WTC11 (cell line): ENCODE measurements around the gene PHF10. TPM values are rescaled to one million over a fixed set of nuclear protein-coding genes. Genes with fewer than 3 reads are reported as not detected.

Experiments used
- ATAC-seq: fragments of 200-7000 bp; cut with Tn5 transposase; 2 replicates; pipeline ENCODE4 v1.10.0; 2021; ENCODE audit warnings: mild to moderate bottlenecking, moderate library complexity
- CTCF ChIA-PET: fragments of 300-600 bp; sonication (Branson Sonifier 250); formaldehyde crosslinking; loops from one replicate; lab custom pipeline; 2021; ENCODE audit warnings: antibody characterized with exemption; lab: Charles Lee
- POLR2A ChIA-PET: fragments of 350-600 bp; sonication (Branson Sonifier 250); formaldehyde crosslinking; loops from one replicate; lab custom pipeline; 2021; ENCODE audit warnings: antibody characterized with exemption; lab: Charles Lee
- DNase-seq: peaks from one replicate; pipeline ENCODE4 v3.0.0; 2021; ENCODE audit warnings: low spot score
- H3K27ac Mint-ChIP-seq: 2 replicates; pipeline ENCODE4 v1.8.0; 2021; ENCODE audit warnings: mixed read lengths
- H3K27me3 Mint-ChIP-seq: 2 replicates; pipeline ENCODE4 v1.8.0; 2021; ENCODE audit warnings: low read depth, mild to moderate bottlenecking, moderate library complexity, mixed read lengths
- H3K36me3 Mint-ChIP-seq: 2 replicates; pipeline ENCODE4 v1.8.0; 2021; ENCODE audit warnings: mixed read lengths
- H3K4me1 Mint-ChIP-seq: 2 replicates; pipeline ENCODE4 v1.8.0; 2022; ENCODE audit warnings: mixed read lengths
- H3K4me3 Mint-ChIP-seq: 2 replicates; pipeline ENCODE4 v1.8.0; 2021; ENCODE audit warnings: mild to moderate bottlenecking, moderate library complexity, mixed read lengths
- H3K9me3 Mint-ChIP-seq: 2 replicates; pipeline ENCODE4 v1.8.0; 2021; ENCODE audit warnings: mixed read lengths
- CBFB ChIP-seq: sonication (generic); formaldehyde crosslinking; IDR thresholded peaks from 2 replicates; pipeline ENCODE4 v1.8.1; 2022; ENCODE audit warnings: mild to moderate bottlenecking, low read depth, missing genetic modification reagents
- CREB1 ChIP-seq: sonication (generic); formaldehyde crosslinking; IDR thresholded peaks from 2 replicates; pipeline ENCODE4 v1.8.0; 2023; ENCODE audit warnings: mild to moderate bottlenecking, missing genetic modification reagents
- FOXJ3 ChIP-seq: sonication (generic); formaldehyde crosslinking; IDR thresholded peaks from 2 replicates; pipeline ENCODE4 v1.9.0; 2021; ENCODE audit warnings: missing genetic modification reagents, mild to moderate bottlenecking, borderline replicate concordance
- FOXP1 ChIP-seq: sonication (generic); formaldehyde crosslinking; IDR thresholded peaks from 2 replicates; pipeline ENCODE4 v1.8.0; 2022; ENCODE audit warnings: missing genetic modification reagents, mild to moderate bottlenecking, moderate library complexity, borderline replicate concordance
- HMGA2 ChIP-seq: fragments of 250-450 bp; sonication (Bioruptor Pico); IDR thresholded peaks from 2 replicates; pipeline ENCODE4 v1.4.0; 2021; ENCODE audit warnings: mild to moderate bottlenecking, moderate library complexity
- IRF2 ChIP-seq: sonication (generic); formaldehyde crosslinking; IDR thresholded peaks from 2 replicates; pipeline ENCODE4 v1.8.0; 2022; ENCODE audit warnings: low read depth, missing genetic modification reagents, borderline replicate concordance
- JAZF1 ChIP-seq: fragments of 250-450 bp; sonication (Bioruptor Pico); IDR thresholded peaks from 2 replicates; pipeline ENCODE4 v1.9.0; 2021; ENCODE audit warnings: moderate library complexity, mild to moderate bottlenecking, inconsistent platforms
- MYBL2 ChIP-seq: sonication (generic); formaldehyde crosslinking; IDR thresholded peaks from 2 replicates; pipeline ENCODE4 v1.8.1; 2023; ENCODE audit warnings: mild to moderate bottlenecking, moderate library complexity, missing genetic modification reagents
- NFE2L1 ChIP-seq: sonication (generic); formaldehyde crosslinking; IDR thresholded peaks from 2 replicates; pipeline ENCODE4 v1.8.1; 2023; ENCODE audit warnings: missing genetic modification reagents
- RORB ChIP-seq: fragments of 250-450 bp; sonication (Bioruptor Pico); IDR thresholded peaks from 2 replicates; pipeline ENCODE4 v1.9.0; 2021; ENCODE audit warnings: mild to moderate bottlenecking
- total RNA-seq: library from RNA; stranded (reverse); gene quantifications from 3 replicates; pipeline ENCODE4 v1.2.3, GENCODE V29; 2021
- TF ChIP-seq, protein P1 (sequence below): sonication (generic); formaldehyde crosslinking; IDR thresholded peaks from 2 replicates; pipeline ENCODE4 v1.8.0; 2023; ENCODE audit warnings: mild to moderate bottlenecking, missing genetic modification reagents
- TF ChIP-seq, protein P2 (sequence below): sonication (generic); formaldehyde crosslinking; IDR thresholded peaks from 2 replicates; pipeline ENCODE4 v1.8.1; 2023; ENCODE audit warnings: mild to moderate bottlenecking, moderate library complexity, missing genetic modification reagents
- TF ChIP-seq, protein P3 (sequence below): sonication (generic); formaldehyde crosslinking; IDR thresholded peaks from 2 replicates; pipeline ENCODE4 v1.8.1; 2023; ENCODE audit warnings: mild to moderate bottlenecking, missing genetic modification reagents, moderate library complexity
- TF ChIP-seq, protein P4 (sequence below): sonication (generic); formaldehyde crosslinking; IDR thresholded peaks from 2 replicates; pipeline ENCODE4 v1.8.1; 2022; ENCODE audit warnings: low read depth, mild to moderate bottlenecking, moderate library complexity, missing genetic modification reagents, borderline replicate concordance
- TF ChIP-seq, protein P5 (sequence below): sonication (generic); formaldehyde crosslinking; conservative IDR thresholded peaks from 2 replicates; pipeline ENCODE4 v1.8.1; 2022; ENCODE audit warnings: mild to moderate bottlenecking, missing genetic modification reagents
- TF ChIP-seq, protein P6 (sequence below): sonication (generic); formaldehyde crosslinking; IDR thresholded peaks from 2 replicates; pipeline ENCODE4 v1.8.1; 2023; ENCODE audit warnings: mild to moderate bottlenecking, missing genetic modification reagents
- TF ChIP-seq, protein P7 (sequence below): fragments of 250-450 bp; sonication (Bioruptor Pico); conservative IDR thresholded peaks from 2 replicates; pipeline ENCODE4 v1.9.0; 2021; ENCODE audit warnings: mild to moderate bottlenecking
- TF ChIP-seq, protein P8 (sequence below): sonication (generic); formaldehyde crosslinking; IDR thresholded peaks from 2 replicates; pipeline ENCODE4 v1.8.0; 2023; ENCODE audit warnings: missing genetic modification reagents

The PHF10 gene
- total RNA-seq, 1 experiment from 2014 or later, result 39.3 TPM

DNA sequence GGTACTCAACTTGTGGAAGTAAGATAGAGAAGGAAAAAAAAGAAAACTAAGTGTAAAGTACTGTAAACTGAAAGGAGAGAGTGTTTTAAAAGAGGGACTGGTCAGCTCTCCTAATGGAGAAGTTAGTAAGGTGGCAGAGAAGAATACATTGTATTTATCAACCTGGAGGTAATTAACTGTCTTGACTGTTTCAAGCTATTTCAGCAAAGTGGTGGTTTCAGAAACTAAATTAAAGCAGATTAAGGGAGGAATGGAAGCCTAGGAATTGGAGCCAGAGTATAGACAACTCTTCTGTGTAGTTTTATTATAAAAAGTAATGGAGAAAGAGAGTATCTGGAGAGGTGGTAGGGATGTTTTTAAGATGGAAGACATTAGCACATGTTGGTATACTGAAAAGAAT, 2.7 kb upstream of the PHF10 start:
- no peaks in the 10 kb centered on the region for H3K9me3 Mint-ChIP-seq
- no peak overlapping the region for H3K4me3 Mint-ChIP-seq
- ChIA-PET POLR2A (no interaction called here), CTCF (no interaction called here)
- H3K27ac Mint-ChIP-seq, result no peak overlapping the region
- TF ChIP-seq RORB (CRISPR knock-in tag) (no peak), HMGA2 (CRISPR knock-in tag) (no peak), FOXJ3 (CRISPR knock-in tag) (no peak), FOXP1 (no peak), CREB1 (CRISPR knock-in tag) (no peak), CBFB (CRISPR knock-in tag) (no peak), MYBL2 (CRISPR knock-in tag) (no peak), JAZF1 (no peak), NFE2L1 (CRISPR knock-in tag) (no peak), IRF2 (CRISPR knock-in tag) (no peak)
- TF ChIP-seq, protein P1, sequence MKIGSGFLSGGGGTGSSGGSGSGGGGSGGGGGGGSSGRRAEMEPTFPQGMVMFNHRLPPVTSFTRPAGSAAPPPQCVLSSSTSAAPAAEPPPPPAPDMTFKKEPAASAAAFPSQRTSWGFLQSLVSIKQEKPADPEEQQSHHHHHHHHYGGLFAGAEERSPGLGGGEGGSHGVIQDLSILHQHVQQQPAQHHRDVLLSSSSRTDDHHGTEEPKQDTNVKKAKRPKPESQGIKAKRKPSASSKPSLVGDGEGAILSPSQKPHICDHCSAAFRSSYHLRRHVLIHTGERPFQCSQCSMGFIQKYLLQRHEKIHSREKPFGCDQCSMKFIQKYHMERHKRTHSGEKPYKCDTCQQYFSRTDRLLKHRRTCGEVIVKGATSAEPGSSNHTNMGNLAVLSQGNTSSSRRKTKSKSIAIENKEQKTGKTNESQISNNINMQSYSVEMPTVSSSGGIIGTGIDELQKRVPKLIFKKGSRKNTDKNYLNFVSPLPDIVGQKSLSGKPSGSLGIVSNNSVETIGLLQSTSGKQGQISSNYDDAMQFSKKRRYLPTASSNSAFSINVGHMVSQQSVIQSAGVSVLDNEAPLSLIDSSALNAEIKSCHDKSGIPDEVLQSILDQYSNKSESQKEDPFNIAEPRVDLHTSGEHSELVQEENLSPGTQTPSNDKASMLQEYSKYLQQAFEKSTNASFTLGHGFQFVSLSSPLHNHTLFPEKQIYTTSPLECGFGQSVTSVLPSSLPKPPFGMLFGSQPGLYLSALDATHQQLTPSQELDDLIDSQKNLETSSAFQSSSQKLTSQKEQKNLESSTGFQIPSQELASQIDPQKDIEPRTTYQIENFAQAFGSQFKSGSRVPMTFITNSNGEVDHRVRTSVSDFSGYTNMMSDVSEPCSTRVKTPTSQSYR (CRISPR knock-in tag), result no peak
- TF ChIP-seq, protein P2, sequence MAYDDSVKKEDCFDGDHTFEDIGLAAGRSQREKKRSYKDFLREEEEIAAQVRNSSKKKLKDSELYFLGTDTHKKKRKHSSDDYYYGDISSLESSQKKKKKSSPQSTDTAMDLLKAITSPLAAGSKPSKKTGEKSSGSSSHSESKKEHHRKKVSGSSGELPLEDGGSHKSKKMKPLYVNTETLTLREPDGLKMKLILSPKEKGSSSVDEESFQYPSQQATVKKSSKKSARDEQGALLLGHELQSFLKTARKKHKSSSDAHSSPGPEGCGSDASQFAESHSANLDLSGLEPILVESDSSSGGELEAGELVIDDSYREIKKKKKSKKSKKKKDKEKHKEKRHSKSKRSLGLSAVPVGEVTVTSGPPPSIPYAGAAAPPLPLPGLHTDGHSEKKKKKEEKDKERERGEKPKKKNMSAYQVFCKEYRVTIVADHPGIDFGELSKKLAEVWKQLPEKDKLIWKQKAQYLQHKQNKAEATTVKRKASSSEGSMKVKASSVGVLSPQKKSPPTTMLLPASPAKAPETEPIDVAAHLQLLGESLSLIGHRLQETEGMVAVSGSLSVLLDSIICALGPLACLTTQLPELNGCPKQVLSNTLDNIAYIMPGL, result no peak
- TF ChIP-seq, protein P3, sequence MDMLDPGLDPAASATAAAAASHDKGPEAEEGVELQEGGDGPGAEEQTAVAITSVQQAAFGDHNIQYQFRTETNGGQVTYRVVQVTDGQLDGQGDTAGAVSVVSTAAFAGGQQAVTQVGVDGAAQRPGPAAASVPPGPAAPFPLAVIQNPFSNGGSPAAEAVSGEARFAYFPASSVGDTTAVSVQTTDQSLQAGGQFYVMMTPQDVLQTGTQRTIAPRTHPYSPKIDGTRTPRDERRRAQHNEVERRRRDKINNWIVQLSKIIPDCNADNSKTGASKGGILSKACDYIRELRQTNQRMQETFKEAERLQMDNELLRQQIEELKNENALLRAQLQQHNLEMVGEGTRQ (CRISPR knock-in tag), result no peak
- TF ChIP-seq, protein P4, sequence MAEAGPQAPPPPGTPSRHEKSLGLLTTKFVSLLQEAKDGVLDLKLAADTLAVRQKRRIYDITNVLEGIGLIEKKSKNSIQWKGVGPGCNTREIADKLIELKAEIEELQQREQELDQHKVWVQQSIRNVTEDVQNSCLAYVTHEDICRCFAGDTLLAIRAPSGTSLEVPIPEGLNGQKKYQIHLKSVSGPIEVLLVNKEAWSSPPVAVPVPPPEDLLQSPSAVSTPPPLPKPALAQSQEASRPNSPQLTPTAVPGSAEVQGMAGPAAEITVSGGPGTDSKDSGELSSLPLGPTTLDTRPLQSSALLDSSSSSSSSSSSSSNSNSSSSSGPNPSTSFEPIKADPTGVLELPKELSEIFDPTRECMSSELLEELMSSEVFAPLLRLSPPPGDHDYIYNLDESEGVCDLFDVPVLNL, result no peak
- TF ChIP-seq, protein P5, sequence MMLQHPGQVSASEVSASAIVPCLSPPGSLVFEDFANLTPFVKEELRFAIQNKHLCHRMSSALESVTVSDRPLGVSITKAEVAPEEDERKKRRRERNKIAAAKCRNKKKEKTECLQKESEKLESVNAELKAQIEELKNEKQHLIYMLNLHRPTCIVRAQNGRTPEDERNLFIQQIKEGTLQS (CRISPR knock-in tag), result no peak
- TF ChIP-seq, protein P6, sequence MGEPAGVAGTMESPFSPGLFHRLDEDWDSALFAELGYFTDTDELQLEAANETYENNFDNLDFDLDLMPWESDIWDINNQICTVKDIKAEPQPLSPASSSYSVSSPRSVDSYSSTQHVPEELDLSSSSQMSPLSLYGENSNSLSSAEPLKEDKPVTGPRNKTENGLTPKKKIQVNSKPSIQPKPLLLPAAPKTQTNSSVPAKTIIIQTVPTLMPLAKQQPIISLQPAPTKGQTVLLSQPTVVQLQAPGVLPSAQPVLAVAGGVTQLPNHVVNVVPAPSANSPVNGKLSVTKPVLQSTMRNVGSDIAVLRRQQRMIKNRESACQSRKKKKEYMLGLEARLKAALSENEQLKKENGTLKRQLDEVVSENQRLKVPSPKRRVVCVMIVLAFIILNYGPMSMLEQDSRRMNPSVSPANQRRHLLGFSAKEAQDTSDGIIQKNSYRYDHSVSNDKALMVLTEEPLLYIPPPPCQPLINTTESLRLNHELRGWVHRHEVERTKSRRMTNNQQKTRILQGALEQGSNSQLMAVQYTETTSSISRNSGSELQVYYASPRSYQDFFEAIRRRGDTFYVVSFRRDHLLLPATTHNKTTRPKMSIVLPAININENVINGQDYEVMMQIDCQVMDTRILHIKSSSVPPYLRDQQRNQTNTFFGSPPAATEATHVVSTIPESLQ (CRISPR knock-in tag), result no peak
- TF ChIP-seq, protein P7, sequence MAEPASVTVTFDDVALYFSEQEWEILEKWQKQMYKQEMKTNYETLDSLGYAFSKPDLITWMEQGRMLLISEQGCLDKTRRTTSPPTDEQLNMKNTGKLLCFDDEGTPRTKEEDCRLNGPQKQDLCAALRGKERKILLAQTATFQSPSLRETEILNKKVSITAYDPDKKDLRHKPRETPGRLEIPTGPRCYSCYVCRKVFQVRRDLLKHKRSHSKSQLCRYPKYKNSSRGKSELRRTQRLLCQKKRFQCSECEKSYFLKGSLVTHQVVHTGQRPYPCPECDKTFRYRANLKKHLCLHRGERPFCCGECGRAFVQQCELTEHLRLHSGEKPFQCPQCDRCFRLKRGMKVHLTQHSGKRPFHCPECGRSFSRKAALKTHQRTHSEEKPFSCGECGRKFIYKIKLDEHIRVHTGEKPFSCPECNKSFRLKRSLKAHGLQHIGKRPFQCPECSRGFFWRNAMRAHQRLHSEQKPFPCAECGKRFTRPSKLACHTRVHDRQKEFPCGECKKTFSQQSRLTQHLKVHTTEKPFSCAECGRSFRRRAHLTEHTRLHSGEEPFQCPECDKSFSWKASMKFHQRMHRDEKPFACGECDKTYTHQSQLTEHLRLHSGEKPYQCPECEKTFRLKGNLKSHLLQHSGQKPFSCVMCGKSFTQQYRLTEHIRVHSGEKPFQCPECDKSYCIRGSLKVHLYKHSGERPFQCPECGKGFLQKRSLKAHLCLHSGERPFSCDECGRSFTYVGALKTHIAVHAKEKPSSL (CRISPR knock-in tag), result no peak
- TF ChIP-seq, protein P8, sequence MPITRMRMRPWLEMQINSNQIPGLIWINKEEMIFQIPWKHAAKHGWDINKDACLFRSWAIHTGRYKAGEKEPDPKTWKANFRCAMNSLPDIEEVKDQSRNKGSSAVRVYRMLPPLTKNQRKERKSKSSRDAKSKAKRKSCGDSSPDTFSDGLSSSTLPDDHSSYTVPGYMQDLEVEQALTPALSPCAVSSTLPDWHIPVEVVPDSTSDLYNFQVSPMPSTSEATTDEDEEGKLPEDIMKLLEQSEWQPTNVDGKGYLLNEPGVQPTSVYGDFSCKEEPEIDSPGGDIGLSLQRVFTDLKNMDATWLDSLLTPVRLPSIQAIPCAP (CRISPR knock-in tag), result no peak
- peaks cover 8% of the 10 kb centered on the region for H3K27me3 Mint-ChIP-seq
- ATAC-seq (no peak), DNase-seq (no peak)
- H3K36me3 Mint-ChIP-seq, result no peaks in the 10 kb centered on the region
- H3K4me1 Mint-ChIP-seq, result peaks cover 29% of the 10 kb centered on the region
